Colon (tissue), 2 donors: ENCODE results near the gene SLC34A2.
"Not testable (repeated sequence)": the region's sequence is repeated elsewhere in the genome, so short reads cannot be mapped to it uniquely, and the experiment has no call there.

ENCODE experiments used
- FAIRE-seq: peaks from 2 replicates; lab custom pipeline; 2012; peaks lifted over from hg19 to GRCh38; lab: Jason Lieb, UNC
- donor health status: control.
- donor health status: control.

The SLC34A2 gene

GRCh38 chr4:25654971-25655963 is at the start of gene SLC34A2:
Gene SLC34A2, plus strand, starts transcription at chr4:25655851. Its CDS starts 6,650 bp downstream, at chr4:25662501.
- FAIRE-seq: no peak

- no peak for FAIRE-seq
Measured at GRCh38 chr4:25608644-25609043, 47.0 kb upstream of the SLC34A2 start.

- FAIRE-seq: no peak
Measured at GRCh38 chr4:25609976-25610375, 45.7 kb upstream of the SLC34A2 start.

GRCh38 chr4:25613613-25614012 is 42.0 kb upstream of the SLC34A2 start:
- not testable (repeated sequence) for FAIRE-seq

- no peak for FAIRE-seq
Measured at GRCh38 chr4:25614807-25615206, 40.8 kb upstream of the SLC34A2 start.

GRCh38 chr4:25621027-25621930 is 34.4 kb upstream of the SLC34A2 start:
- no peak for FAIRE-seq

GRCh38 chr4:25624616-25625015 is 31.0 kb upstream of the SLC34A2 start:
- FAIRE-seq: no peak

- FAIRE-seq: no peak
Measured at GRCh38 chr4:25628451-25628850, 27.2 kb upstream of the SLC34A2 start.

- FAIRE-seq: no peak
Measured at GRCh38 chr4:25632135-25632534, 23.5 kb upstream of the SLC34A2 start.

GRCh38 chr4:25633541-25633940 is 22.1 kb upstream of the SLC34A2 start:
- no peak for FAIRE-seq

GRCh38 chr4:25635501-25635900 is 20.1 kb upstream of the SLC34A2 start:
- no peak for FAIRE-seq

GRCh38 chr4:25637581-25638220 is 17.9 kb upstream of the SLC34A2 start:
- no peak for FAIRE-seq

- no peak for FAIRE-seq
Measured at GRCh38 chr4:25638221-25638601, 17.4 kb upstream of the SLC34A2 start.

- no peak for FAIRE-seq
Measured at GRCh38 chr4:25638806-25639205, 16.8 kb upstream of the SLC34A2 start.

- FAIRE-seq: no peak
Measured at GRCh38 chr4:25650311-25650710, 5.3 kb upstream of the SLC34A2 start.

- FAIRE-seq: no peak
Measured at GRCh38 chr4:25651682-25652081, 4.0 kb upstream of the SLC34A2 start.

- no peak for FAIRE-seq
Measured at GRCh38 chr4:25654031-25654970, 1.4 kb upstream of the SLC34A2 start.

GRCh38 chr4:25656031-25656430 is 380 bp downstream of the SLC34A2 start:
- no peak for FAIRE-seq

- no peak for FAIRE-seq
Measured at GRCh38 chr4:25658357-25658771, 2.7 kb downstream of the SLC34A2 start.

GRCh38 chr4:25658777-25659176 is 3.1 kb downstream of the SLC34A2 start:
- FAIRE-seq: no peak

- FAIRE-seq: not testable (repeated sequence)
Measured at GRCh38 chr4:25661441-25661840, 5.8 kb downstream of the SLC34A2 start.
